Measurements from ENCODE around the gene PDE7B.

- TF ChIP-seq POLR2A (IDR thresholded peaks at IDR 0.05; ENCODE audit: control extremely low read depth in 1 of 2, low read depth in 2 of 2, low read length in 2 of 2) = no peak
- TF ChIP-seq SP2 (IDR thresholded peaks at IDR 0.05; ENCODE audit: low read length) = no peak
- TF ChIP-seq, protein P1, sequence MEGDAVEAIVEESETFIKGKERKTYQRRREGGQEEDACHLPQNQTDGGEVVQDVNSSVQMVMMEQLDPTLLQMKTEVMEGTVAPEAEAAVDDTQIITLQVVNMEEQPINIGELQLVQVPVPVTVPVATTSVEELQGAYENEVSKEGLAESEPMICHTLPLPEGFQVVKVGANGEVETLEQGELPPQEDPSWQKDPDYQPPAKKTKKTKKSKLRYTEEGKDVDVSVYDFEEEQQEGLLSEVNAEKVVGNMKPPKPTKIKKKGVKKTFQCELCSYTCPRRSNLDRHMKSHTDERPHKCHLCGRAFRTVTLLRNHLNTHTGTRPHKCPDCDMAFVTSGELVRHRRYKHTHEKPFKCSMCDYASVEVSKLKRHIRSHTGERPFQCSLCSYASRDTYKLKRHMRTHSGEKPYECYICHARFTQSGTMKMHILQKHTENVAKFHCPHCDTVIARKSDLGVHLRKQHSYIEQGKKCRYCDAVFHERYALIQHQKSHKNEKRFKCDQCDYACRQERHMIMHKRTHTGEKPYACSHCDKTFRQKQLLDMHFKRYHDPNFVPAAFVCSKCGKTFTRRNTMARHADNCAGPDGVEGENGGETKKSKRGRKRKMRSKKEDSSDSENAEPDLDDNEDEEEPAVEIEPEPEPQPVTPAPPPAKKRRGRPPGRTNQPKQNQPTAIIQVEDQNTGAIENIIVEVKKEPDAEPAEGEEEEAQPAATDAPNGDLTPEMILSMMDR (IDR thresholded peaks at IDR 0.05; ENCODE audit: control extremely low read depth in 1 of 3, insufficient read depth in 1 of 3, low read depth in 1 of 3, low read length in 3 of 3) = no peak
- no peak for TF ChIP-seq EZH2 (IDR thresholded peaks at IDR 0.05; ENCODE audit: low read depth, low read length, severe bottlenecking)
- TF ChIP-seq SUZ12 (IDR thresholded peaks at IDR 0.05; ENCODE audit: low read length) = no peak
- no peak for TF ChIP-seq TAF7 (optimal IDR thresholded peaks at IDR 0.05; ENCODE audit: borderline replicate concordance, low read depth, low read length)
- TF ChIP-seq CHD2 (IDR thresholded peaks at IDR 0.05; ENCODE audit: low read length) = no peak
- no peak for TF ChIP-seq YY1 (IDR thresholded peaks at IDR 0.05; ENCODE audit: low read depth, low read length)
These were observed 17.7 kb upstream of the PDE7B start for GRCh38 chr6:135833771-135834170.

All from H1 (cell line).